Activated CD4-positive, CD25-positive, alpha-beta regulatory T cell treated with anti-CD3 and anti-CD28 coated beads, Interleukin-2, amount 50 U/mL, for 24 hours (primary cell): Measurements from ENCODE around the gene APEH.
A peak's percentile ranks its signal among the peaks of the same experiment; 100 is the strongest.

ENCODE experiments used
- ATAC-seq, 2 donors: fragments of 150-1000 bp; cut with Tn5 transposase; one replicate each; pipeline ENCODE4 v1.10.0; 2021; ENCODE audit warnings: mild to moderate bottlenecking in 1 of 2, moderate library complexity in 1 of 2

APEH gene

GRCh38 chr3:49673715-49674496 lies at the start of gene APEH:
APEH (plus strand) TSS chr3:49674351; CDS start chr3:49674402, 51 bp downstream.
- peak; percentile 90 to 92 for ATAC-seq

GRCh38 chr3:49625071-49625470 lies 49.1 kb upstream of the APEH start:
- no peak for ATAC-seq

GRCh38 chr3:49626101-49626581 lies 48.0 kb upstream of the APEH start:
- ATAC-seq, result no peak

GRCh38 chr3:49626796-49627195 lies 47.4 kb upstream of the APEH start:
- ATAC-seq, result no peak

GRCh38 chr3:49627634-49628033 lies 46.5 kb upstream of the APEH start:
- ATAC-seq, result no peak

GRCh38 chr3:49628249-49628648 lies 45.9 kb upstream of the APEH start:
- ATAC-seq, result no peak

- ATAC-seq, result no peak
Measured at GRCh38 chr3:49629451-49629850, 44.7 kb upstream of the APEH start.

- ATAC-seq, result no peak
Measured at GRCh38 chr3:49629866-49630265, 44.3 kb upstream of the APEH start.

GRCh38 chr3:49630784-49631183 lies 43.4 kb upstream of the APEH start:
- ATAC-seq, result no peak

GRCh38 chr3:49634736-49635135 lies 39.4 kb upstream of the APEH start:
- ATAC-seq, result no peak

GRCh38 chr3:49636883-49637609 lies 37.1 kb upstream of the APEH start:
- ATAC-seq, result peak; percentile 46 to 68

GRCh38 chr3:49638445-49638844 lies 35.7 kb upstream of the APEH start:
- no peak for ATAC-seq

- no peak for ATAC-seq
Measured at GRCh38 chr3:49639551-49639950, 34.6 kb upstream of the APEH start.

- ATAC-seq, result no peak
Measured at GRCh38 chr3:49641292-49641691, 32.9 kb upstream of the APEH start.

GRCh38 chr3:49641921-49642707 lies 32.0 kb upstream of the APEH start:
- no peak for ATAC-seq

GRCh38 chr3:49642708-49643145 lies 31.4 kb upstream of the APEH start:
- ATAC-seq, result no peak

- no peak for ATAC-seq
Measured at GRCh38 chr3:49644684-49645083, 29.5 kb upstream of the APEH start.

GRCh38 chr3:49646236-49646635 lies 27.9 kb upstream of the APEH start:
- no peak for ATAC-seq

- ATAC-seq, result no peak
Measured at GRCh38 chr3:49647741-49648140, 26.4 kb upstream of the APEH start.

GRCh38 chr3:49648354-49649019 lies 25.7 kb upstream of the APEH start:
- no peak for ATAC-seq

- no peak for ATAC-seq
Measured at GRCh38 chr3:49649576-49649975, 24.6 kb upstream of the APEH start.

- no peak for ATAC-seq
Measured at GRCh38 chr3:49650177-49650576, 24.0 kb upstream of the APEH start.

GRCh38 chr3:49650637-49651036 lies 23.5 kb upstream of the APEH start:
- ATAC-seq, result no peak
